Kidney epithelial cell (primary cell): ENCODE measurements around the gene RASAL2. TPM values are rescaled to one million over a fixed set of nuclear protein-coding genes. Genes with fewer than 3 reads are reported as not detected.
A peak's percentile ranks its signal among the peaks of the same experiment; 100 is the strongest.

Source experiments
- DNase-seq: peaks from one replicate; pipeline ENCODE4 v3.0.0-alpha.2; 2010; ENCODE audit warnings: low read depth
- H3K27me3 ChIP-seq: 2 replicates; pipeline ENCODE4 v1.6.0; 2011; ENCODE audit warnings: low read length; ENCODE audit not compliant: control insufficient read depth, insufficient read depth
- H3K36me3 ChIP-seq: 2 replicates; pipeline ENCODE4 v1.5.1; 2011; ENCODE audit warnings: low read length; ENCODE audit not compliant: control insufficient read depth, insufficient read depth
- H3K4me3 ChIP-seq: 2 replicates; pipeline ENCODE4 v1.5.1; 2011; ENCODE audit warnings: low read depth, mild to moderate bottlenecking, control low read depth, low read length
- total RNA-seq: library from RNA; depleted of rRNA; stranded (reverse); fragments of >200 nt; gene quantifications from 2 replicates; pipeline ENCODE4 v1.2.3, GENCODE V29; 2015
- TF ChIP-seq, protein P1 (sequence below): IDR thresholded peaks from 2 replicates; pipeline ENCODE4 v1.5.1; 2011; ENCODE audit warnings: mild to moderate bottlenecking, moderate library complexity, low read length, control low read depth, inconsistent platforms; ENCODE audit not compliant: insufficient read depth, poor library complexity, severe bottlenecking

The RASAL2 gene
- total RNA-seq, 1 donor from 2014 or later = 18.3 TPM

DNA sequence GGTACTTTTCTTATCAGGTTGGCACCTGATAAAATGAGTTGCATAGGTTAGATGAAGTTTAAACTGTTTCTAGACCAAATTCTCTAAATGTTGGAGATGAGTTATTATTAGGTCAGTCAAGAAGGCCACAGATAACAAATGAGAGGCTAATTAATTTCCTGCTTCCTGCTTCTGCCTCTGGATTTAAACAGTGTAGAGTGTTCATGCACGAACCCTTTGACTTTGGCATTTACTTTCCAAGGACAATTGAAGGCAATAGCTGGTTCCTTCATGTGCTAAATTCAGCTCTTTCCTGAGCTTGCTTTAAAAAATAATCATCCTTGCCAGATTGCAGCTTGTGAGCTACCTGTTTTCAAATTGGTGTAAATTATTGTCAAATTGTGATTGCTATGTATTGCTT lies 80.6 kb downstream of the RASAL2 start:
- TF ChIP-seq, protein P1, sequence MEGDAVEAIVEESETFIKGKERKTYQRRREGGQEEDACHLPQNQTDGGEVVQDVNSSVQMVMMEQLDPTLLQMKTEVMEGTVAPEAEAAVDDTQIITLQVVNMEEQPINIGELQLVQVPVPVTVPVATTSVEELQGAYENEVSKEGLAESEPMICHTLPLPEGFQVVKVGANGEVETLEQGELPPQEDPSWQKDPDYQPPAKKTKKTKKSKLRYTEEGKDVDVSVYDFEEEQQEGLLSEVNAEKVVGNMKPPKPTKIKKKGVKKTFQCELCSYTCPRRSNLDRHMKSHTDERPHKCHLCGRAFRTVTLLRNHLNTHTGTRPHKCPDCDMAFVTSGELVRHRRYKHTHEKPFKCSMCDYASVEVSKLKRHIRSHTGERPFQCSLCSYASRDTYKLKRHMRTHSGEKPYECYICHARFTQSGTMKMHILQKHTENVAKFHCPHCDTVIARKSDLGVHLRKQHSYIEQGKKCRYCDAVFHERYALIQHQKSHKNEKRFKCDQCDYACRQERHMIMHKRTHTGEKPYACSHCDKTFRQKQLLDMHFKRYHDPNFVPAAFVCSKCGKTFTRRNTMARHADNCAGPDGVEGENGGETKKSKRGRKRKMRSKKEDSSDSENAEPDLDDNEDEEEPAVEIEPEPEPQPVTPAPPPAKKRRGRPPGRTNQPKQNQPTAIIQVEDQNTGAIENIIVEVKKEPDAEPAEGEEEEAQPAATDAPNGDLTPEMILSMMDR = no peak
- H3K4me3 ChIP-seq = no peak overlapping the region
- no peak for DNase-seq
- H3K36me3 ChIP-seq = no peaks in the 10 kb centered on the region
- H3K27me3 ChIP-seq = no peaks in the 10 kb centered on the region

DNA sequence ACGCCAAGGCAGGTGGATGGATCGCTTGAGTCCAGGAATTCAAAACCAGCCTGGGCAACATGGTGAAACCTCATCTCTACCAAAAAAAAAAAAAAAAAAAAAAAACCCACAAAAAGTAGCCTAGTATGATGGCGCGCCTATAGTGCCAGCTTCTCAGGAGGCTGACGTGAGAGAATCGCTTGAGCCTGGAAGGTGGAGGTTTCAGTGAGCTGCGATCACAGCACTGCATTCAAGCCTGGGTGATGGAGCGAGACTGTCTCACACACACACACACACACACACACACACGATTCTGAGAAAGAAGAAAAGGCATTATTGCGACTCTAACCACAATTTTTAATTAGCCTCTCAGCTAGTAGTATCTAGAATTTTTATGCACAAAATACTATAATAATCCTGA lies 86.5 kb downstream of the RASAL2 start:
- Histone ChIP-seq H3K4me3 (no peak overlapping the region), H3K36me3 (no peaks in the 10 kb centered on the region), H3K27me3 (no peaks in the 10 kb centered on the region)
- no peak for DNase-seq
- TF ChIP-seq, protein P1 = no peak

DNA sequence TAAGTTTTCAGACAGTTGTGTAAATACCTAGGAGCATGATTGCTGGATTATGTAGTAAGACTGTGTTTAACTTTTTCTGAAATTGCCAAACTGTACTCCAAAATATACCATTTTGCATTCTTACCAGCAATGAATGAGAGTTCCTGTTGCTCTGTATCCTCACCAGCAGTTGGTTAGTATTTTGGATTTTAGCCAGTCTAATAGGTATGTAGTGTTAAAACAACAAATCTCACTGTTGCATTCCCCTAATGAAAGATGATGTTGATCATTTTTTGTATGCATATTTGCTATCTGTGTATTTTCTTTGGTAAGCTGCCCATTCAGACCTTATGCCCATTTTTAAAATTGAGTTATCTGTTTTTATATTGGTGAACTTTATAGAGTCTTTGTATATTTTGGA lies 89.9 kb downstream of the RASAL2 start:
- Histone ChIP-seq H3K27me3 (no peaks in the 10 kb centered on the region), H3K4me3 (no peak overlapping the region), H3K36me3 (no peaks in the 10 kb centered on the region)
- DNase-seq = no peak
- TF ChIP-seq, protein P1 = no peak

DNA sequence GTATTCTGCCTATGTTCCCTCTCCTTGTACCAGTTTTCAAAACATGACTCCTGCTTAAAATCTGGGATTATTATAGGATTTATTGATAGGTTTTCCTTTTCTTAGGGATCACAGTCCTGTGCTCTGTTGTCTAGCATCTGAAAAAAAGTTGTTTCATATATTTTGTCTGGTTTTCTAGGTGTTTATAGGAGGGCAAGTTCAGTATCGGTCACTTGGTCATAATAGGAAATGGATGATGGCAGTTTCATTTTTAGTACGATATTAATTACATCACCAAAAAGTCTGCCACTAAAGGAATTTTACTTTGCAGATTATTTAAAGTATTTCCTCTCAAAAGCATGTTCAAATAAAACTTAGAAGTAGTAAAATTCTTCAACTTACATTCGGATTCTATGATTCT lies 94.4 kb downstream of the RASAL2 start:
- TF ChIP-seq, protein P1 = no peak
- Histone ChIP-seq H3K27me3 (no peaks in the 10 kb centered on the region), H3K4me3 (no peak overlapping the region), H3K36me3 (no peaks in the 10 kb centered on the region)
- no peak for DNase-seq

DNA sequence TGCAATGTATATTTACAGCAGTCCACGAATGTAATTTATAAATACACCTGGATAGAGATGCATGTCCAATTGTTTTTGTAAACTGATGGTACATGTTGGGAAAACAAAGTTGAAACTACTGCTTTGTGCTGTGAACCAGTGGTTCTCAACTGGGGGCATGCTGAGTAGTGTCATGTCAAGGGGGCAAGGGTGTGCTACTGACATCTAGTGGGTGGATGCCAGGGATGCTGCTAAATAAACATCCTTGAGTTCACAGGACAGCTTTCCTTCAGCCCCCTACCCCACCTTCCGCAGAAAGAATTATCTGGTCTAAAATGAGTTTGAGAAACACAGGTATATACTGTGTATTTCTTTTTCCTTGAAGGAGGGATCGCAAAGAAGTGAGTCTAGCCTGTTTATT lies 95.9 kb downstream of the RASAL2 start:
- DNase-seq = no peak
- Histone ChIP-seq H3K27me3 (no peaks in the 10 kb centered on the region), H3K4me3 (no peak overlapping the region), H3K36me3 (no peaks in the 10 kb centered on the region)
- TF ChIP-seq, protein P1 = peak; percentile 68

DNA sequence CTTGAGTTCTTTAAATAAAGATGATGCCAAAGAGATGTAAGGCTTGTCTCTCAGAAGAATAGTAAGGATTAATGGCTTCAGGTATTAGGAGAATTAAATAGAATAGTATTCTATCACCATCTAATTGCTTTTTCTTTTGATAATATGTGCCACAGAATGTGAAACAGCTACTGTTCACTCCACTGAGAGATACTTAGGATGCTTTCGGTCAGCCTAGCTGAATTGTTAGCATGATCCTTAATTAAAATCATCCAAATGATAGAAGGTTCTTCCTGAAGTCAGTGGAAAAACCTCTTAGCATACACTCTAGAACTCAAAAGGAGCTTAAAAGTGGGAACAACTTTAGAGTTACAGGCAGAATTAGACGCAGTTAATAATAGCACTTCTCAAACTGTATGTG lies 97.0 kb downstream of the RASAL2 start:
- DNase-seq = no peak
- Histone ChIP-seq H3K27me3 (no peaks in the 10 kb centered on the region), H3K4me3 (no peak overlapping the region), H3K36me3 (no peaks in the 10 kb centered on the region)
- TF ChIP-seq, protein P1 = no peak
